KMS-11 (cell line): ENCODE results near the gene ADM5.

Source experiments
- H2AFZ ChIP-seq: fragments of 200-600 bp; sonication (generic); 2 replicates; pipeline ENCODE4 v1.6.1; 2016; ENCODE audit warnings: antibody characterized with exemption, mixed run types, low read depth
- H3K27ac ChIP-seq: fragments of 200-600 bp; sonication (generic); 2 replicates; pipeline ENCODE4 v1.6.1; 2016; ENCODE audit warnings: mild to moderate bottlenecking, mixed run types
- H3K27me3 ChIP-seq: fragments of 200-600 bp; sonication (generic); 2 replicates; pipeline ENCODE4 v1.6.1; 2017; ENCODE audit warnings: mild to moderate bottlenecking, low read depth, mixed run types, moderate library complexity; ENCODE audit not compliant: insufficient read depth
- H3K36me3 ChIP-seq: fragments of 200-600 bp; sonication (generic); 2 replicates; pipeline ENCODE4 v1.6.1; 2017; ENCODE audit warnings: mild to moderate bottlenecking, mixed run types; ENCODE audit not compliant: insufficient read depth
- H3K4me1 ChIP-seq: fragments of 200-600 bp; sonication (generic); 2 replicates; pipeline ENCODE4 v1.6.1; 2016; ENCODE audit warnings: mild to moderate bottlenecking, low read depth, mixed run types; ENCODE audit not compliant: poor library complexity, severe bottlenecking
- H3K4me2 ChIP-seq: fragments of 200-600 bp; sonication (generic); 2 replicates; pipeline ENCODE4 v1.7.0; 2016; ENCODE audit warnings: mild to moderate bottlenecking, mixed run types
- H3K4me3 ChIP-seq: fragments of 200-600 bp; sonication (generic); IDR thresholded peaks from 2 replicates; pipeline ENCODE4 v1.6.1; 2017; ENCODE audit warnings: low read depth, low read length, mixed read lengths; ENCODE audit not compliant: insufficient read depth
- H3K79me2 ChIP-seq: fragments of 200-600 bp; sonication (generic); 2 replicates; pipeline ENCODE4 v1.6.1; 2016; ENCODE audit warnings: low read depth, mixed run types; ENCODE audit not compliant: insufficient read depth
- H3K9ac ChIP-seq: fragments of 200-600 bp; sonication (generic); 2 replicates; pipeline ENCODE4 v1.6.1; 2016; ENCODE audit warnings: mild to moderate bottlenecking, mixed run types
- H4K20me1 ChIP-seq: fragments of 200-600 bp; sonication (generic); 2 replicates; pipeline ENCODE4 v1.6.1; 2016; ENCODE audit warnings: mild to moderate bottlenecking, mixed run types; ENCODE audit not compliant: insufficient read depth
- CTCF ChIP-seq: fragments of 200-600 bp; sonication (generic); conservative IDR thresholded peaks from 2 replicates; pipeline ENCODE4 v1.6.1; 2017; ENCODE audit warnings: low read depth, mild to moderate bottlenecking, antibody characterized with exemption, low read length, moderate library complexity, mixed read lengths

Gene ADM5

DNA sequence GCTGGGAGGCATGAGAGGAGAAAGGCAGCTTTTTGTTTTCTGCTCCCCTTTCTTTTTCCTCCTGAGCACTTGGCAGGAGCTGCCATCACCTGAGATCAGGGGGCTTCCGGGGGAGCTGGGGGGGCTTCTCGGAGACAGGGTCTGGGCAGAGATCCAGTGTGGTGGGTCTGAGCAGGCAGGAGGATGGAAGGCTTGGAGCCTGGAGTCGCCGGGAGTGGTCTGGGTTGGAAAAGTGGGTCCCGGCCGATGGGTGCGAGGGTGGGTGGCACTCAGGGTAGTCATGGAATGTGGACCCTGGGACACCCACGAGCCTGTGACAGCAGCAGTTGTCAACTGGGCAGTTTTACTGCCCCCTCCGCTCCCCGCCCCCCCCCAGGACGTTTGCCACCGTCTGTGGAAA is 2.2 kb upstream of the ADM5 start:
- TF ChIP-seq CTCF: no peak
- no peak overlapping the region for H3K4me2 ChIP-seq
- no peak overlapping the region for H3K9ac ChIP-seq
- no peak overlapping the region for H3K27ac ChIP-seq
- no peaks in the 10 kb centered on the region for H4K20me1 ChIP-seq
- H3K4me1 ChIP-seq: peaks cover 4% of the 10 kb centered on the region
- H3K36me3 ChIP-seq: peaks cover 5% of the 10 kb centered on the region; the same call in 1 of the 2 replicates
- no peak overlapping the region for H2AFZ ChIP-seq
- peaks cover 11% of the 10 kb centered on the region; the same call in 1 of the 2 replicates for H3K79me2 ChIP-seq
- no peaks in the 10 kb centered on the region for H3K27me3 ChIP-seq
- H3K4me3 ChIP-seq: no peak overlapping the region

DNA sequence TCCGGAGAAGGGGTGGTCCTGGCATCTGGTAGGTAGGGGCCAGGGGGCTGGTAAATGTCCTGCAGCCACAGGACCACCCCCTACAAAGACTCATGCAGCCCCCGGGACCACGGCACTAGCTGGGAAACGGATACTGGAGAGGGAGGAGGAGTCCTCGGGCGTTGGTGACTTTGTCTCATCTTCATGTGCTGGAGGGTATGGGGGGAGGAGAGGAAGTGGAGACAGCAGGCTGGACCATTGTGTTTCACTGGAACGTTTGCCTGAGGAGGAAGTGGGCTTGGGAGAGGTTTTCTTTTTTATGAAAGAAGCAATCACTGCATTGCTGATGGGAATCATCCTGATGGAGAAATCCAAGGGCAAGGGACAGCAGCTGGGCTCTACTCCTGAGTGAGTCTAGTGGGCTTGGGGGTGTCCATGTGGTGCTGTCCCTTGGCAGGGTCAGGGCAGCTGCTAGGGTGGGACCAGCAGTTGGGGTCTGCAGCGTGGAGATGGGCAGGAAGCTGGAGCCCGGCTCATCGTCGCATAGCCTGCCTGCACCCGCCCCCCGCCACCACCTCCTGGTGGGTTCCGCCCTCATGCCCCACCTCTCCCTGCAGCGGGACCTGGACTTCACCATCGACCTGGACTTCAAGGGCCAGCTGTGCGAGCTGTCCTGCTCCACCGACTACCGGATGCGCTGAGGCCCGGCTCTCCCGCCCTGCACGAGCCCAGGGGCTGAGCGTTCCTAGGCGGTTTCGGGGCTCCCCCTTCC is 1.7 kb upstream of the ADM5 start:
- Histone ChIP-seq H3K27ac (no peak overlapping the region), H3K79me2 (peaks cover 5% of the 10 kb centered on the region; the same call in 1 of the 2 replicates), H3K27me3 (no peaks in the 10 kb centered on the region), H3K4me3 (no peak overlapping the region), H2AFZ (no peak overlapping the region), H3K4me1 (no peaks in the 10 kb centered on the region), H3K36me3 (no peaks in the 10 kb centered on the region; the same call in 1 of the 2 replicates), H3K4me2 (no peak overlapping the region), H3K9ac (no peak overlapping the region), H4K20me1 (no peaks in the 10 kb centered on the region)
- TF ChIP-seq CTCF: no peak

GRCh38 chr19:49688531-49689132 is 762 bp upstream of the ADM5 start:
- Histone ChIP-seq H3K4me3 (no peak overlapping the region), H3K9ac (no peak overlapping the region)

DNA sequence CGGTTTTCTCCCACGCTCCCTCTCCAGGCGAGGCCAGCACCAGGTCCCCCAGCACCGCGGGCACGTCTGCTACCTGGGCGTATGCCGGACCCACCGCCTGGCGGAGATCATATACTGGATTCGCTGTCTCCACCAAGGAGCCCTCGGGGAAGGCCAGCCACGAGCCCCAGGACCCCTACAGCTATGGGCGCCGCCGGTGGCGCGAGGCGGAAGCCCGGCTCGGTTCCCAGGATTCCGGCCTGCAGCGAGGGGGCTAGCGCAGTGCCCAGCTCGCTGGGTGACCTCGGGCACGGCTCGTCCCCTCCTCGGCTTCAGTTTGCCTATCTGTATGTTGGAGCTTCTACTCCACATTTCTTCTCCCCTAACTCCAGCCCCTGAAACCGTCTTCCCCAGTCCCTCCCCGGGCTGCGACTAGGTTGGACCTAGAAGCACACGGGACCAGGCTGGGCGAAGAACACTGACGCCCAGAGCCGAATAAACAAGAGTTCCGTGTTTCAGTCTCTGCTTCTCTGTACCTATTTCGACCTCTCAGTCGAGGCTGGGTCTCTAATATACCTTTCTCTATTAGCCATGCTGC is 773 bp downstream of the ADM5 start:
- no peak overlapping the region for H3K27ac ChIP-seq
- H3K9ac ChIP-seq: no peak overlapping the region
- H3K4me2 ChIP-seq: peak overlapping the region; percentile 43; the same call in 1 of the 2 replicates
- no peaks in the 10 kb centered on the region; the same call in 1 of the 2 replicates for H3K36me3 ChIP-seq
- no peaks in the 10 kb centered on the region for H4K20me1 ChIP-seq
- peak overlapping the region; percentile 42 for H2AFZ ChIP-seq
- 0 out of 2 replicates have a peak, but pooled peaks have one; percentile 23 for TF ChIP-seq CTCF
- no peaks in the 10 kb centered on the region for H3K27me3 ChIP-seq
- no peaks in the 10 kb centered on the region for H3K79me2 ChIP-seq
- no peak overlapping the region for H3K4me3 ChIP-seq
- no peaks in the 10 kb centered on the region for H3K4me1 ChIP-seq

More at GRCh38 chr19:49688531-49689132, 762 bp upstream of the ADM5 start:
- Histone ChIP-seq H3K27ac (no peak overlapping the region), H3K4me2 (no peak overlapping the region), H3K79me2 (no peaks in the 10 kb centered on the region), H3K27me3 (no peaks in the 10 kb centered on the region), H4K20me1 (no peaks in the 10 kb centered on the region), H2AFZ (no peak overlapping the region), H3K4me1 (no peaks in the 10 kb centered on the region), H3K36me3 (no peaks in the 10 kb centered on the region; the same call in 1 of the 2 replicates)
- TF ChIP-seq CTCF: no peak
